PC-3 (cell line): ENCODE data around the gene CNGA1.

Experiments
- CTCF ChIP-seq: fragments of 300-600 bp; sonication (generic); conservative IDR thresholded peaks from 2 replicates; pipeline ENCODE4 v1.5.1; 2017; ENCODE audit warnings: antibody characterized with exemption, low read depth, mild to moderate bottlenecking, low read length
- EZH2 ChIP-seq: fragments of 300-600 bp; sonication (generic); IDR thresholded peaks from one replicate; pipeline ENCODE4 v1.6.1; 2017; ENCODE audit warnings: antibody characterized with exemption, mild to moderate bottlenecking, low read length; ENCODE audit not compliant: unreplicated experiment

- TF ChIP-seq CTCF (no peak; the same call in 1 of the 2 replicates), EZH2 (no peak)
Observed at GRCh38 chr4:47945930-47946726, 70.4 kb downstream of the CNGA1 start.
